ENCODE measurements around the gene COG4.

The COG4 gene

DNA sequence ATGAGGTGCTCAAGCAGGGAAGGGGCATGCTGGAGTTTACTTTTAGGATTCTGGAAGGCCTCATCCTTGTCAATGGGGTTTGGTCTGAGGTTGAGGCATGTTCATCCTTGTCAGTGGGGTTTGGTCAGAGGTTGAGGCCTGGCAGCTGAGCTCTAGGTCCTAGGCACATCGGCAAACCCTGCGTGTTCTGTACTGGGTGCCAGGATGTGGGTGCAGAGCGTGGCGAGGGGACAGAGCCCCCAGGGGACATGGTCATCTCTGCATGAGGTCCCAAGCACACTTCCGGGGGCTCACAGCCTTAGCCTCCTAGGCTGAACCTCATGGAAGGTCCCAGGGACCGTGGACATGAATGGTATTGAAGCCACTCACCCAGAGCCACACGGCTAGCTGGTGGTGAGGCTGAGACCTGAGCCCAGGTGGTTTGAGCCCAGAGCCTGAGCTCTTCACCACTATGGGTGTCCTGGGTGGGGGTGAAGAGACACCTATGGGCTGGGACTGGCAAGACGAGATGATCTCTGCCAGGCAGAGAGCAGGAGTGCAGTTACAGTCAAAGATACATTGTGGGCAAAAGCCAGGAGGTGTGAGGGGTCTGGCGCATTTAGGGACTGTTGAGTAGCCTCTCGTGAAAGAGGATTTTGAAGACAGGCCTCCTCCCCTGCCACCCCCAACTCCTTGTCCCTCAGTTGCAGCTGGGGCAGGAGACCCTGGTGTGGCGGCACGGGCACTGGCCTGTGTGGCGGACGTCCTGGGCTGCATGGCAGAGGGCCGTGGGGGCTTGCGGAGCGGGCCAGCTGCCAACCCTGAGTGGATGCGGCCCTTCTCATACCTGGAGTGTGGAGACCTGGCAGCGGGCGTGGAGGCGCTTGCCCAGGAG is 49.7 kb downstream of the COG4 start:
- H3K4me2 ChIP-seq, result peak overlapping the region in 9 of 11 experiments; percentile 44 to 78 (median 57); a peak in 17 of 22 replicates
- peaks cover 0 to 60% (median 0%) of the 10 kb centered on the region in 11 experiments; a peak in 6 of 22 replicates for H4K20me1 ChIP-seq
- TF ChIP-seq Cebpa-rat (IDR thresholded peaks at IDR 0.05), result no peak
- peaks cover 0 to 11% (median 0%) of the 10 kb centered on the region in 11 experiments; a peak in 2 of 22 replicates for H3K27me3 ChIP-seq
- peak overlapping the region in 3 of 11 experiments; percentile 38 to 52 (median 50); a peak in 2 of 22 replicates for H3K9ac ChIP-seq
- peaks cover 17 to 45% (median 23%) of the 10 kb centered on the region in 10 experiments for H3K4me1 ChIP-seq
- no peak overlapping the region for H3K4me3 ChIP-seq
- H3K9me3 ChIP-seq (replicated peaks in 1 of 11), result no peaks in the 10 kb centered on the region
- no peak overlapping the region for H3K27ac ChIP-seq
- peaks cover 0 to 31% (median 10%) of the 10 kb centered on the region in 11 experiments; a peak in 17 of 22 replicates for H3K36me3 ChIP-seq

DNA sequence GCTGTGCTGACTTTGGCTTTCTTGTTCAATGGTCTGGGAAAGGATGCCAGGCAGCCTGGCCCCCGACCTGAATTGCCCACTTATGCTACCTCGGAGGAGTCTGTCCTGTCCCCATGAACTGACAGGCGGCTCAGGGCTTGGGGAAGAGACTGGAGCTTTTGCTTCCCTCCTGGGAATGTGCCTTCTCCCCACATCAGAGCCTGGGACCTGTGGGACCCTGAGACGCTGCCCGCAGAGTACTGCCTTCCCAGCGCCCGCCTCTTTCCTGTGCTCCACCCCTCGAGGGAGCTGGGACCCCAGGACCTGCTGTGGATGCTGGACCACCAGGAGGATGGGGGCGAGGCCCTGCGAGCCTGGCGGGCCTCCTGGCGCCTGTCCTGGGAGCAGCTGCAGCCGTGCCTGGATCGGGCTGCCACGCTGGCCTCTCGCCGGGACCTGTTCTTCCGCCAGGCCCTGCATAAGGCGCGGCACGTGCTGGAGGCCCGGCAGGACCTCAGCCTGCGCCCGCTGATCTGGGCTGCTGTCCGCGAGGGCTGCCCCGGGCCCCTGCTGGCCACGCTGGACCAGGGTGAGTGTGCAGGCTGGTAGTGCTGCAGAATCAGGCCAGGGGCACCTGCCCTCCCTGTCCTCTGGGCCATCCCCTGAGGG is 50.4 kb downstream of the COG4 start:
- Histone ChIP-seq H3K4me2 (peak overlapping the region in 9 of 11 experiments; percentile 44 to 78 (median 57); a peak in 17 of 22 replicates), H3K27me3 (peaks cover 0 to 11% (median 0%) of the 10 kb centered on the region in 11 experiments; a peak in 2 of 22 replicates), H4K20me1 (peaks cover 0 to 58% (median 0%) of the 10 kb centered on the region in 11 experiments; a peak in 6 of 22 replicates), H3K36me3 (peaks cover 0 to 23% (median 4%) of the 10 kb centered on the region in 11 experiments; a peak in 9 of 22 replicates), H3K27ac (no peak overlapping the region), H3K4me1 (peaks cover 14 to 40% (median 20%) of the 10 kb centered on the region in 10 experiments), H3K4me3 (no peak overlapping the region), H3K9me3 (replicated peaks in 1 of 11) (no peaks in the 10 kb centered on the region), H3K9ac (peak overlapping the region in 7 of 11 experiments; percentile 11 to 52 (median 38); a peak in 7 of 22 replicates)
- TF ChIP-seq Cebpa-rat (IDR thresholded peaks at IDR 0.05), result no peak

DNA sequence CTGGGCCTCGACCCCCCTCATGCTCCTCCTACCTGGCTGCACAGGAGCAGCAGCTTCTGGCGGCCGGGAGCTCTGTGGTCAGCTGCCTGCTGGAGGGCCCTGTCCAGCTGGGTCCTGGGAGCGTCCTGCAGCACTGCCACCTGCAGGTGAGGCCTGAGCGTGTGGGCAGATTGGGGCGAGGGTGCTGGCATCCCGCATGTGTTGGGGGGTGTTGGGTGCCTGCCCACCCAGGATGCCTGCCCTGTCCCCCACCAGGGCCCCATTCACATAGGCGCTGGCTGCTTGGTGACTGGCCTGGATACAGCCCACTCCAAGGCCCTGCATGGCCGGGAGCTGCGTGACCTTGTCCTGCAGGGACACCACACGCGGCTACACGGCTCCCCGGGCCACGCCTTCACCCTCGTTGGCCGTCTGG is 52.4 kb downstream of the COG4 start:
- Histone ChIP-seq H4K20me1 (peaks cover 0 to 62% (median 0%) of the 10 kb centered on the region in 11 experiments; a peak in 5 of 22 replicates), H3K4me3 (no peak overlapping the region), H3K4me2 (0 out of 22 replicates have a peak overlapping the region, but pooled peaks of 1 of the 11 experiments have one; percentile 24), H3K9me3 (replicated peaks in 1 of 11) (no peaks in the 10 kb centered on the region), H3K4me1 (peaks cover 0 to 24% (median 18%) of the 10 kb centered on the region in 10 experiments; a peak in 17 of 20 replicates), H3K9ac (no peak overlapping the region), H3K36me3 (peaks cover 0 to 33% (median 0%) of the 10 kb centered on the region in 11 experiments; a peak in 5 of 22 replicates), H3K27me3 (peaks cover 0 to 11% (median 0%) of the 10 kb centered on the region in 11 experiments; a peak in 2 of 22 replicates), H3K27ac (no peak overlapping the region)
- TF ChIP-seq Cebpa-rat (IDR thresholded peaks at IDR 0.05), result no peak

DNA sequence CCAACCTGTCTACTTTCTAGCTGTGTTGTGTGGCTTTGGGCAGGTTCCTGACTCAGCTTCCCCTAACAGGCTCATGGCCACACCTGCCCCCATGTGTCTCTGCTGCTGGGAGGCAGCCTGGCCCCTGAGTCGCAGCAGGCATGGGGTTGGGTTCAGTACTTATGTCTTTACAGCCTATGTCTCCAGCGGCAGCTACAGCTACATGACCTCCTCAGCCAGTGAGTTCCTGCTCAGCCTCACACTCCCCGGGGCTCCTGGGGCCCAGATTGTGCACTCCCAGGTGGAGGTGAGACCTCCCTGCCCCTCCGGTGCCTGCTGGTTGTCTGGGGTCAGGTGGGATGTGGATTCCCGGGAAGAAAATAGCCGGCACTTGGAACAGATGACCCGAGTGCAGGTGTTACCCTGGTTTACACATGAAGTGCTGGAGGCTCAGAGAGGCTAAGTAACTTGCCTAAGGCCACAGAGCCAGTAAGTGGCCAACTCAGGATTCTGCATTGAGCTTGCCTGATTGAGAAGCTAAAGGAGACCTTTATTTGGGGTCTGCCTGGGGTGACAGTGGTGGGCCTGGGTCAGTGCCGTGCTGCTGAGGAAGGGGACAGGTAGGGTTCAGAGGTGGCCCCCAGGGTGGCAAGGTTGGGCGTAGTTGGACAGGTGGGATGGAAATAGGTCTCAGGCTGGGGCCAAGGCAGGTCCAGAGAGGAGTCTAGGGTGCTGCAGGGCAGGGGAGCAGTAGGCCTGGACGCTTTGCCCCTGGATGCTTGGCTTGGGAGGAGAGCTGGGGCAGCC is 53.0 kb downstream of the COG4 start:
- no peaks in the 10 kb centered on the region for H3K9me3 ChIP-seq (replicated peaks in 1 of 11)
- H3K36me3 ChIP-seq, result peaks cover 0 to 29% (median 0%) of the 10 kb centered on the region in 11 experiments; a peak in 5 of 22 replicates
- H3K4me1 ChIP-seq, result peaks cover 0 to 24% (median 18%) of the 10 kb centered on the region in 10 experiments; a peak in 17 of 20 replicates
- peaks cover 0 to 62% (median 0%) of the 10 kb centered on the region in 11 experiments; a peak in 5 of 22 replicates for H4K20me1 ChIP-seq
- H3K27me3 ChIP-seq, result peaks cover 0 to 11% (median 0%) of the 10 kb centered on the region in 11 experiments; a peak in 2 of 22 replicates
- no peak for TF ChIP-seq Cebpa-rat (IDR thresholded peaks at IDR 0.05)
- H3K9ac ChIP-seq, result no peak overlapping the region
- no peak overlapping the region for H3K4me3 ChIP-seq
- H3K27ac ChIP-seq, result no peak overlapping the region
- no peak overlapping the region for H3K4me2 ChIP-seq

DNA sequence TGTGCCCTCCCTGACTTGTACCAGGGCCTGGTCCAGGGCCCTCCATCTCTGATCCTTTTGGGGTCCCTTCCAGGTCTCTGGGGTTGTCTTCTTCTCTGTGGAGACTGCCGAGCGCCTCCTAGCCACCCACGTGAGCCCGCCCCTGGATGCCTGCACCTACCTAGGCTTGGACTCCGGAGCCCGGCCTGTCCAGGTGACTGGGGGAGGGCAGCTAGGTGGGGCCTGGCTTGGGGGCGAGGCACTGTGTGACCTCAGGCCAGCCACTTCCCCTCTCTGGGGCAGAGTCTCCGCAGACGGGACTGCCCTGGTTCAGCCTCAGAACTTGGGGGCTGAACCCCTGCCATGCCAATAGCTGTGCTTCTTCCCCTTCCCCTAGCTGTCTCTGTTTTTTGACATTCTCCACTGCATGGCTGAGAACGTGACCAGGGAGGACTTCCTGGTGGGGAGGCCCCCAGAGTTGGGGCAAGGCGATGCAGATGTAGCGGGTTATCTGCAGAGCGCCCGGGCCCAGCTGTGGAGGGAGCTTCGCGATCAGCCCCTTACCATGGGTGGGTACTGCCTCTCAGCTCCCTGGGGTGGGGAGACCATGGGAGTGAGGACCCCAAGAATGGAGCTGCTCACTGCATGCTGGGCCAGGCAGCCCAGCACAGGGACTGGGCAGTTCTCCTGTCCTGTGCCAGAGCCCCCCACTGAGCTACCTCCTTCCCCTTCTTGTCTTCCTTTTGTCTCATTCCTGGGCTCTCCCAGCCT is 54.4 kb downstream of the COG4 start:
- H3K4me1 ChIP-seq, result peaks cover 0 to 24% (median 18%) of the 10 kb centered on the region in 10 experiments; a peak in 17 of 20 replicates
- TF ChIP-seq Cebpa-rat (IDR thresholded peaks at IDR 0.05), result no peak
- H3K9me3 ChIP-seq (replicated peaks in 1 of 11), result no peaks in the 10 kb centered on the region
- H3K9ac ChIP-seq, result no peak overlapping the region
- H3K27ac ChIP-seq, result no peak overlapping the region
- H3K36me3 ChIP-seq, result peaks cover 0 to 30% (median 3%) of the 10 kb centered on the region in 11 experiments; a peak in 10 of 22 replicates
- no peak overlapping the region for H3K4me3 ChIP-seq
- H3K4me2 ChIP-seq, result no peak overlapping the region
- peaks cover 0 to 53% (median 0%) of the 10 kb centered on the region in 11 experiments; a peak in 5 of 22 replicates for H4K20me1 ChIP-seq
- peaks cover 0 to 11% (median 0%) of the 10 kb centered on the region in 11 experiments; a peak in 2 of 22 replicates for H3K27me3 ChIP-seq

DNA sequence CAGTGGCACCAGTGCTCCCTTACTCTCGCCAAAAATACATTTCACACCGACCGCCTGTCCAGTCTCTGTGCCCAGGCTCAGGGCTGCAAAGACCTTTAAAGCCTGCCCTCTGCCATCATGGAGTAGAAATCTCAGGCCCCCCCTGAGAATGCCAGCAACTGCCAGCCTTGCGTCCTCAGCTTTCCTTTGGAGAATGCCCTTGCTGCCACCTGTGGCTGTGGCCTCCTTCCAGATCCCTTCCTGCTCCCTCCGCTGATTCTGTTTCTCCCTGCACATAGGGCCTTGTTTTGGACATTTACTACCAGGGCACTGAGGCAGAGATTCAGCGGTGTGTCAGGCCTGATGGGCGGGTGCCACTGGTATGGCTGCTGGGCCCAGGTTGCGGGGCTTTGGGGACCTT is 55.7 kb downstream of the COG4 start:
- H3K9ac ChIP-seq, result no peak overlapping the region
- peaks cover 0 to 40% (median 0%) of the 10 kb centered on the region in 11 experiments; a peak in 4 of 22 replicates for H4K20me1 ChIP-seq
- no peak overlapping the region for H3K4me3 ChIP-seq
- no peaks in the 10 kb centered on the region for H3K9me3 ChIP-seq (replicated peaks in 1 of 11)
- H3K27me3 ChIP-seq, result 0 out of 22 replicates have a peak, but pooled peaks cover 0 to 7% (median 0%) of the 10 kb centered on the region in 11 experiments
- no peak overlapping the region for H3K27ac ChIP-seq
- TF ChIP-seq Cebpa-rat (IDR thresholded peaks at IDR 0.05), result no peak
- H3K4me1 ChIP-seq, result peaks cover 0 to 16% (median 7%) of the 10 kb centered on the region in 10 experiments; a peak in 17 of 20 replicates
- no peak overlapping the region for H3K4me2 ChIP-seq
- peaks cover 0 to 31% (median 10%) of the 10 kb centered on the region in 11 experiments; a peak in 11 of 22 replicates for H3K36me3 ChIP-seq

DNA sequence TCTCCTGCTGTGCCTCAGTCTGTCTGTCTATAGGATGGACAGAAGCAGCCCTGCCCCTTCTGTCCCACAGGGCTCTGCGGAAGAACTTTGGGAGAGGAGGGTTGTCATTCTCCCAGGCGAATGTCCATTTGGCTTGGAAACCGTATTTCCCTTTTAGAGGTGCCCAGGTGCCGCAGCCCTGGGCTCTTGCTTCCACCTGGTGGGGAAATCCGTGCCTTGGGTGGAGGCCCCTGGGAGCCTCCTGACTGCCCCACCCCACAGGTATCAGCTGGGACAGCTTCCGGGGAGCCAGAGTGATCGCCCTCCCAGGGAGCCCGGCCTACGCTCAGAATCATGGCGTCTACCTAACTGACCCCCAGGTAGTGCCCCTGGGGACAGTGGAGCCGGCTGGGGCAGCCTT is 56.2 kb downstream of the COG4 start:
- H3K9me3 ChIP-seq (replicated peaks in 1 of 11), result no peaks in the 10 kb centered on the region
- no peak overlapping the region for H3K4me2 ChIP-seq
- no peak overlapping the region for H3K27ac ChIP-seq
- H4K20me1 ChIP-seq, result peaks cover 0 to 36% (median 0%) of the 10 kb centered on the region in 11 experiments; a peak in 3 of 22 replicates
- peaks cover 0 to 11% (median 2%) of the 10 kb centered on the region in 10 experiments; a peak in 10 of 20 replicates for H3K4me1 ChIP-seq
- no peak overlapping the region for H3K4me3 ChIP-seq
- H3K36me3 ChIP-seq, result peaks cover 0 to 31% (median 10%) of the 10 kb centered on the region in 11 experiments; a peak in 11 of 22 replicates
- H3K9ac ChIP-seq, result no peak overlapping the region
- H3K27me3 ChIP-seq, result 0 out of 22 replicates have a peak, but pooled peaks cover 0 to 2% (median 0%) of the 10 kb centered on the region in 11 experiments
- no peak for TF ChIP-seq Cebpa-rat (IDR thresholded peaks at IDR 0.05)

Measured in BLaER1 treated with 17β-estradiol and CSF1 and Interleukin-3, amounts not matched to agents 10 nM and 100 nM (cell line).